Endothelial cell of umbilical vein (primary cell): Measurements from ENCODE around the gene JADE1. TPM values are rescaled to one million over a fixed set of nuclear protein-coding genes. Genes with fewer than 3 reads are reported as not detected.
A peak's percentile ranks its signal among the peaks of the same experiment; 100 is the strongest.

ENCODE experiments used
- BruUV-seq: library from RNA; stranded (reverse); fragments of 400-500 nt; replicated peaks from 2 replicates; lab custom pipeline; 2021; lab: Mats Ljungman, UMichigan
- CTCF ChIA-PET: fragments of 300-600, 350-600 bp; sonication (Branson Sonifier 250); formaldehyde crosslinking; loops from one replicate; lab custom pipeline; 2021; ENCODE audit warnings: antibody characterized with exemption, inconsistent platforms; lab: Charles Lee
- POLR2A ChIA-PET: fragments of 300-600, 350-600 bp; sonication (Branson Sonifier 250); formaldehyde crosslinking; loops from one replicate; lab custom pipeline; 2021; ENCODE audit warnings: antibody characterized with exemption, inconsistent platforms; lab: Charles Lee
- DNase-seq: peaks from one replicate; pipeline ENCODE4 v3.0.0-alpha.2; 2011; ENCODE audit warnings: low read depth, low spot score
- FAIRE-seq: peaks from 2 replicates; lab custom pipeline; 2011; peaks lifted over from hg19 to GRCh38; lab: Jason Lieb, UNC
- H2AFZ ChIP-seq: 2 replicates; pipeline ENCODE4 v1.6.0; 2012; ENCODE audit warnings: low read depth, low read length, control low read depth, inconsistent platforms
- H3K27ac ChIP-seq: 2 replicates; pipeline ENCODE4 v1.5.1; 2011; ENCODE audit warnings: low read depth, mild to moderate bottlenecking, control low read depth, low read length, moderate library complexity; ENCODE audit not compliant: insufficient read depth
- H3K27me3 ChIP-seq, 2 experiments: 2 replicates each; pipeline versions ENCODE4 v1.6.0 to v1.6.1; 2011; ENCODE audit warnings: low read length in 2 of 2, mixed read lengths in 1 of 2; ENCODE audit not compliant: control insufficient read depth in 2 of 2, insufficient read depth in 2 of 2
- H3K36me3 ChIP-seq, 2 experiments: 2 replicates in 1 of 2; 3 replicates in 1 of 2; pipeline ENCODE4 v1.5.1; 2011; ENCODE audit warnings: low read length in 2 of 2, mild to moderate bottlenecking in 1 of 2, moderate library complexity in 1 of 2; ENCODE audit not compliant: control insufficient read depth in 2 of 2, insufficient read depth in 2 of 2; ENCODE audit errors: extremely low read depth in 1 of 2
- H3K4me1 ChIP-seq: 3 replicates; pipeline ENCODE4 v1.5.1; 2011; ENCODE audit warnings: mild to moderate bottlenecking, low read length; ENCODE audit not compliant: control insufficient read depth, insufficient read depth; ENCODE audit errors: extremely low read depth
- H3K4me2 ChIP-seq: 2 replicates; pipeline ENCODE4 v1.6.1; 2011; ENCODE audit warnings: low read length, control low read depth, mixed read lengths; ENCODE audit not compliant: insufficient read depth
- H3K4me3 ChIP-seq, 3 experiments: fragments of 200-600 bp in 1 of 3; sonication (generic), shearing (Covaris generic) in 1 of 3; replicated peaks in 1 of 3; 2 replicates each; pipeline ENCODE4 v1.5.1; 2011 to 2016; ENCODE audit warnings: control low read depth in 3 of 3, low read length in 3 of 3, mild to moderate bottlenecking in 2 of 3, inconsistent platforms in 1 of 3, low read depth in 1 of 3, moderate library complexity in 1 of 3; ENCODE audit not compliant: insufficient read depth in 1 of 3
- H3K79me2 ChIP-seq: 2 replicates; pipeline ENCODE4 v1.6.0; 2012; ENCODE audit warnings: low read length, inconsistent platforms; ENCODE audit not compliant: control insufficient read depth, insufficient read depth
- H3K9ac ChIP-seq: replicated peaks from 2 replicates; pipeline ENCODE3; 2011; ENCODE audit warnings: low read length, control low read depth; ENCODE audit not compliant: insufficient read depth; ENCODE audit errors: extremely low read depth
- H3K9me1 ChIP-seq: replicated peaks from 3 replicates; pipeline ENCODE4 v1.6.0; 2011; ENCODE audit warnings: mild to moderate bottlenecking, low read length; ENCODE audit not compliant: control insufficient read depth, insufficient read depth; ENCODE audit errors: extremely low read depth
- H3K9me3 ChIP-seq: replicated peaks from 2 replicates; pipeline ENCODE4 v1.5.1; 2012; ENCODE audit warnings: low read length, inconsistent platforms; ENCODE audit not compliant: control insufficient read depth, insufficient read depth
- H4K20me1 ChIP-seq: replicated peaks from 2 replicates; pipeline ENCODE3; 2011; ENCODE audit warnings: mild to moderate bottlenecking, low read length; ENCODE audit not compliant: control insufficient read depth, insufficient read depth; ENCODE audit errors: extremely low read depth
- EZH2 ChIP-seq: IDR thresholded peaks from 2 replicates; pipeline ENCODE4 v1.6.1; 2012; ENCODE audit warnings: borderline replicate concordance, low read depth, mild to moderate bottlenecking, moderate library complexity, low read length, inconsistent platforms; ENCODE audit not compliant: severe bottlenecking
- FOS ChIP-seq: IDR thresholded peaks from 2 replicates; pipeline ENCODE4 v1.6.1; 2011; ENCODE audit warnings: mild to moderate bottlenecking, low read length, moderate library complexity, borderline replicate concordance; ENCODE audit not compliant: insufficient read depth
- GATA2 ChIP-seq: IDR thresholded peaks from 2 replicates; pipeline ENCODE4 v1.7.0; 2011; ENCODE audit warnings: low read depth, mild to moderate bottlenecking, moderate library complexity, mixed read lengths, low read length; ENCODE audit not compliant: insufficient read length, insufficient read depth
- JUN ChIP-seq: IDR thresholded peaks from 2 replicates; pipeline ENCODE4 v1.6.1; 2011; ENCODE audit warnings: borderline replicate concordance, low read depth; ENCODE audit not compliant: insufficient read length, insufficient read depth
- MAX ChIP-seq: IDR thresholded peaks from 2 replicates; pipeline ENCODE4 v1.6.1; 2011; ENCODE audit not compliant: insufficient read depth, insufficient read length
- MYC ChIP-seq: IDR thresholded peaks from one replicate; pipeline ENCODE4 v1.6.1; 2011; ENCODE audit warnings: mild to moderate bottlenecking, low read depth, low read length
- POLR2A ChIP-seq: IDR thresholded peaks from 2 replicates; pipeline ENCODE4 v1.6.1; 2012; ENCODE audit warnings: low read depth, mild to moderate bottlenecking, control low read depth, low read length
- POLR2AphosphoS5 ChIP-seq: IDR thresholded peaks from 2 replicates; pipeline ENCODE4 v1.6.1; 2012; ENCODE audit warnings: low read depth, mild to moderate bottlenecking, control low read depth, low read length, moderate library complexity; ENCODE audit not compliant: insufficient read depth
- dilution Hi-C: fragments of 300-500 bp; cut with MboI; formaldehyde crosslinking; loops from one replicate; pipeline ENCODE4 v1.15.0; 2019; ENCODE audit warnings: low sequenced_read_pairs; ENCODE audit not compliant: extremely low pct_ligation_motif_present
- intact Hi-C: fragments of 100-400 bp; cut with micrococcal nuclease; formaldehyde crosslinking; loops from one replicate; pipeline ENCODE4 v1.10.0; 2022
- polyA plus RNA-seq, 4 experiments: library from polyadenylated mRNA; depleted of rRNA in 3 of 4; stranded (reverse) in 3 of 4; unstranded in 1 of 4; fragments of >200 nt; gene quantifications; 2 replicates each; pipeline versions ENCODE4 v1.2.1 to v1.2.3, GENCODE V29; 2011 to 2012; ENCODE audit warnings: missing spikeins in 1 of 4
- total RNA-seq: library from RNA; stranded (reverse); gene quantifications from 2 replicates; pipeline ENCODE4 v1.2.3, GENCODE V29; 2021
- TF ChIP-seq, protein P1 (sequence below), 2 donors: IDR thresholded peaks; 1 replicate in 1 of 2; 2 replicates in 1 of 2; pipeline ENCODE4 v1.5.1; 2011; ENCODE audit warnings: low read length in 2 of 2, mild to moderate bottlenecking in 2 of 2, moderate library complexity in 2 of 2, control low read depth in 1 of 2, inconsistent platforms in 1 of 2, low read depth in 1 of 2; ENCODE audit not compliant: insufficient read depth in 1 of 2; ENCODE audit errors: extremely low read depth in 1 of 2

JADE1 gene
- total and polyA plus RNA-seq, 2 donors (not counting 3 experiments of a cell fraction or from before 2014, with no cell fraction given), result 13.6 to 45.6 TPM

DNA sequence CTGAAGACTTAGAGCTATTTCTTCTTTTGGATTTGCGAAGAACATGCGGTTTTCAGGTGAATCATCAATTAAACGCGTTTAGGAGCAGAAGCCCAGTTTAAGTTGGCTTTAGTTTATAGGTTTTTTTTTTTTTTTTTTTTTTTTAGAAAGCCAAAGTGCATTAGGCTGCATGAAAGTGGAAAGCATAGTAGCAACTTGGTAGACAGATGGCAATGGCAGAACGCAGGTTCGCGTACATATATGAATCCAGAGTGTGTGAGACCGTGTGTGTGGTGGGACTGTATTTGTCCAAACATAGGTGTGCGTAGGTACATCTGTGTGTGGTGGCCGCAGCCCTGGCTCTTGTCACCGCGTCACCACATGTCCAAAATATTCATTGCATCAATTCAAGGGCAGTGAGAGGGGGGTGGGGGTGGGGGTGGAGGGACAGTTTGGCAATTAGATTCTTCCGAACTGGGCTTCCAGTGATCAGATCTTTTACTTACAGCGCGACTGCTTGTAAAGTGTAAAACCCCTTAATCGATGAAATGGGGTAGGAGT lies 901 bp downstream of the JADE1 start:
- no peak for DNase-seq
- peak overlapping the region; percentile 65 for H2AFZ ChIP-seq

More for the DNA sequence above, 901 bp downstream of the JADE1 start:
- no peak for TF ChIP-seq FOS
- no peak for TF ChIP-seq MAX
- no peak for TF ChIP-seq GATA2
- no peak for TF ChIP-seq JUN
- TF ChIP-seq, protein P1, sequence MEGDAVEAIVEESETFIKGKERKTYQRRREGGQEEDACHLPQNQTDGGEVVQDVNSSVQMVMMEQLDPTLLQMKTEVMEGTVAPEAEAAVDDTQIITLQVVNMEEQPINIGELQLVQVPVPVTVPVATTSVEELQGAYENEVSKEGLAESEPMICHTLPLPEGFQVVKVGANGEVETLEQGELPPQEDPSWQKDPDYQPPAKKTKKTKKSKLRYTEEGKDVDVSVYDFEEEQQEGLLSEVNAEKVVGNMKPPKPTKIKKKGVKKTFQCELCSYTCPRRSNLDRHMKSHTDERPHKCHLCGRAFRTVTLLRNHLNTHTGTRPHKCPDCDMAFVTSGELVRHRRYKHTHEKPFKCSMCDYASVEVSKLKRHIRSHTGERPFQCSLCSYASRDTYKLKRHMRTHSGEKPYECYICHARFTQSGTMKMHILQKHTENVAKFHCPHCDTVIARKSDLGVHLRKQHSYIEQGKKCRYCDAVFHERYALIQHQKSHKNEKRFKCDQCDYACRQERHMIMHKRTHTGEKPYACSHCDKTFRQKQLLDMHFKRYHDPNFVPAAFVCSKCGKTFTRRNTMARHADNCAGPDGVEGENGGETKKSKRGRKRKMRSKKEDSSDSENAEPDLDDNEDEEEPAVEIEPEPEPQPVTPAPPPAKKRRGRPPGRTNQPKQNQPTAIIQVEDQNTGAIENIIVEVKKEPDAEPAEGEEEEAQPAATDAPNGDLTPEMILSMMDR (IDR thresholded peaks at IDR 0.05; ENCODE audit: extremely low read depth in 1 of 2, insufficient read depth in 1 of 2, low read depth in 1 of 2, low read length in 2 of 2), result no peak
- no peak for TF ChIP-seq MYC
- no peak for TF ChIP-seq EZH2
- no peak for TF ChIP-seq POLR2AphosphoS5
- TF ChIP-seq POLR2A, result no peak
- ChIA-PET CTCF (interaction anchor here (0.6 to 2.4 kb wide), 14 partner anchors 27 to 432 kb away, joined by 3 to 38 read pairs (median 4); no protein-coding TSS in a partner anchor), POLR2A (interaction anchor here (0.7 kb wide), 2 partner anchors 156 to 286 kb away, joined by 5 to 6 read pairs; no protein-coding TSS in a partner anchor)
- Histone ChIP-seq H3K4me1 (peaks cover 7% of the 10 kb centered on the region), H3K27ac (peak overlapping the region; percentile 93), H4K20me1 (no peaks in the 10 kb centered on the region), H3K79me2 (peaks cover 36% of the 10 kb centered on the region), H3K9me1 (no peaks in the 10 kb centered on the region), H3K9ac (peak overlapping the region; percentile 95), H3K4me2 (peak overlapping the region; percentile 87), H3K36me3 (no peaks in the 10 kb centered on the region), H3K9me3 (no peaks in the 10 kb centered on the region), H3K4me3 (peak overlapping the region; percentile 77 to 98 (median 94)), H3K27me3 (no peaks in the 10 kb centered on the region)
- BruUV-seq, result TSS peak; percentile 12
- dilution Hi-C loops (no loop called here), intact Hi-C loops (loop anchor here (5.0 kb wide), 1 partner anchor 748 kb away; the partner anchor contains the start of gene LARP1B)
- FAIRE-seq, result no peak
